GM12873 (cell line): ENCODE results near the gene EXOC3L2.

ENCODE experiments used
- TF ChIP-seq, protein P1 (sequence below): IDR thresholded peaks from 2 replicates; pipeline ENCODE4 v1.5.1; 2012; ENCODE audit warnings: low read depth, mild to moderate bottlenecking, moderate library complexity, low read length, control low read depth; ENCODE audit not compliant: insufficient read depth; ENCODE audit errors: missing control alignments

Gene EXOC3L2

GRCh38 chr19:45175515-45176345, 69.5 kb downstream of the EXOC3L2 start:
- TF ChIP-seq, protein P1, sequence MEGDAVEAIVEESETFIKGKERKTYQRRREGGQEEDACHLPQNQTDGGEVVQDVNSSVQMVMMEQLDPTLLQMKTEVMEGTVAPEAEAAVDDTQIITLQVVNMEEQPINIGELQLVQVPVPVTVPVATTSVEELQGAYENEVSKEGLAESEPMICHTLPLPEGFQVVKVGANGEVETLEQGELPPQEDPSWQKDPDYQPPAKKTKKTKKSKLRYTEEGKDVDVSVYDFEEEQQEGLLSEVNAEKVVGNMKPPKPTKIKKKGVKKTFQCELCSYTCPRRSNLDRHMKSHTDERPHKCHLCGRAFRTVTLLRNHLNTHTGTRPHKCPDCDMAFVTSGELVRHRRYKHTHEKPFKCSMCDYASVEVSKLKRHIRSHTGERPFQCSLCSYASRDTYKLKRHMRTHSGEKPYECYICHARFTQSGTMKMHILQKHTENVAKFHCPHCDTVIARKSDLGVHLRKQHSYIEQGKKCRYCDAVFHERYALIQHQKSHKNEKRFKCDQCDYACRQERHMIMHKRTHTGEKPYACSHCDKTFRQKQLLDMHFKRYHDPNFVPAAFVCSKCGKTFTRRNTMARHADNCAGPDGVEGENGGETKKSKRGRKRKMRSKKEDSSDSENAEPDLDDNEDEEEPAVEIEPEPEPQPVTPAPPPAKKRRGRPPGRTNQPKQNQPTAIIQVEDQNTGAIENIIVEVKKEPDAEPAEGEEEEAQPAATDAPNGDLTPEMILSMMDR = no peak

GRCh38 chr19:45173816-45174215, 71.4 kb downstream of the EXOC3L2 start:
- TF ChIP-seq, protein P1 = no peak

DNA sequence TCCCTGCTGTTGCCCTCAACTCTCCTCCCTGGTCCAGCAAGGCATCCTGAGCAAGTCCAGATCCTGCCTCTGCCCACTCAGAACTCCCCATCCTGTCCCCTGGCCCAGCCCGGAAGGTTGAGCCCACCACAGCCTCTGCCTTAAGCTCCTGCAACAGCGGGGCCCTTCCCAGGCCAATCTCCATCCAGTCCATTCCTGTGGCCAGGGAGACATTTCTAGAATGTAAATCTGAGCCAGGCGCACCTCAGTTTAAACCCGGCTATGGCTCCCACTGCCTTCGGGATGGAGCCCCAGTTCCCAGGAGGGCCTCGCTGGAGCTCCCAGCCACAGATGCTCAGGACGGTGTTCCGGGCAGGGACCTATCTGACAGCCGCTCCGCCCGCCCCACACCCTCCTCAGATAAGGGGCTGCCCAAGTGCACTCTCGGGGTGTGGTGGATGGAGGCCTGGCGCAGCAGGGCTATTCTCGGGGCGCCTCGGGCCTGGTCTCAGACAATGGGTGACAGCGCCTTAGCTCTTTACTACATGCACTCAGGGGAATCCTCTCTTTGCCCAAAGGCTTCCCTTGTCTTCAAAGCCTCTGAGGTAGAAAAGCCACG, 72.5 kb downstream of the EXOC3L2 start:
- TF ChIP-seq, protein P1 = no peak

GRCh38 chr19:45172173-45172572, 73.0 kb downstream of the EXOC3L2 start:
- TF ChIP-seq, protein P1 = no peak

- TF ChIP-seq, protein P1 = no peak
Measured at GRCh38 chr19:45171211-45171623, 74.0 kb downstream of the EXOC3L2 start.

DNA sequence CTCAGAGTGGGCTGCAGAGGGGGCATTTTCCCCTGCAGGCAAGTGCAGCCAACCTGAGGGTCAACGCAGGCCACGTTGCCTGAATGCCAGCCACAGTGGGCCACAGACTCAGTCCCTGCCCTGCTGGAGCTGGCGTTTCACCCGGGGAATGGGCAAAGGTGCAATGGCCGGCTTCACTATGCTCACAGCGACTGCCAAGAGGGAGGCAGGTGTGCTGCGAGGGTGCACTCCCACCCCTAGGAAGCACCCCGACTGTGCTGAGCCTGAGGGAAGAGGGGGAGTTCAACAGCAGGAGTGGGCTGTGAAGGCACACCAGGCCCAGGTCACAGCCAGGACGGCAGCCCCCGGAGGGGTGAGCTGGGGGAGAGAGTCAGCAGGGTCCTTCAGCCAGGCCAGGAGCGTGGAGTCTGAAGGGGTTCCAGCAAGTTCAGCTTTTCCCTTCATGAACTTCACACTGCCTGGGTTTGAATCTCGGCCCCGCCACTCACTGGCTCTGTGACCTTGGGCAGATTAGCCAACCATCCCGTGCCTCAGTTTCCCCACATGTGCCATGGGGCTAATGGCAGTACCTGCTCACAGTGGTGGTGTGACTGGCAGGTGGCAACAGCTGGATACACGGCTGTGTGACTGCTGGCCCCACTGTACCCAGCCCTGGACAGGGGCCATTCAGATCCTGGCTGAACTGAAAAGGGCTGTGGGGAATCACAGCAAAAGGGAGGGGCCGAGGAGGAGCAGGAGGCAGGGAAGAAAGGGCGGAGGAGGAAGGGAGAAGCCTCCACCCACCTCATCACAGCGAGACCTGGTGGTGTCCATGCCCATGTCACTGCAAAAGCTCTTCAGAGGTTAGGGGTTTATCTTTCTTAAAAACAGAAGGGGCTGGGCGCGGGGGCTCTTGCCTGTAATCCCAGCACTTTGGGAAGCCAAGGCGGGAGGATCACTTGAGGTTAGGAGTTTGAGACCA, 74.8 kb downstream of the EXOC3L2 start:
- TF ChIP-seq, protein P1 = no peak
